K562 (cell line): ENCODE measurements around the gene C4orf36. TPM values are rescaled to one million over a fixed set of nuclear protein-coding genes. Genes with fewer than 3 reads are reported as not detected.

ENCODE experiments used
- ERF ChIP-seq: fragments of 450-650 bp; formaldehyde crosslinking; IDR thresholded peaks from 2 replicates; pipeline ENCODE4 v1.4.0; 2020; ENCODE audit warnings: mild to moderate bottlenecking, mixed read lengths
- GABPB2 ChIP-seq: fragments of 250-450 bp; sonication (Bioruptor Pico); conservative IDR thresholded peaks from 2 replicates; pipeline ENCODE4 v1.5.1; 2021; ENCODE audit warnings: mild to moderate bottlenecking
- MAX ChIP-seq: sonication (generic); formaldehyde crosslinking; IDR thresholded peaks from 2 replicates; pipeline ENCODE4 v1.9.0; 2022; ENCODE audit warnings: mild to moderate bottlenecking, missing genetic modification reagents
- NFE2L1 ChIP-seq: fragments of 450-650 bp; IDR thresholded peaks from 2 replicates; pipeline ENCODE4 v1.6.1; 2016; ENCODE audit warnings: missing genetic modification characterization, low read depth, mild to moderate bottlenecking, missing compliant biosample characterization, moderate library complexity, borderline replicate concordance
- NRF1 ChIP-seq, 2 experiments: fragments of 450-650 bp; IDR thresholded peaks in 1 of 2; conservative IDR thresholded peaks in 1 of 2; 2 replicates each; pipeline ENCODE4 v1.6.1; 2014; ENCODE audit warnings: mild to moderate bottlenecking in 2 of 2
- RCOR1 ChIP-seq, 2 experiments: IDR thresholded peaks; 2 replicates each; pipeline ENCODE4 v1.6.1; 2012; ENCODE audit warnings: low read depth in 2 of 2, low read length in 2 of 2, borderline replicate concordance in 1 of 2, improper control_type of control experiment in 1 of 2
- THRAP3 ChIP-seq: fragments of 450-650 bp; IDR thresholded peaks from 2 replicates; pipeline ENCODE4 v1.6.1; 2016; ENCODE audit warnings: mild to moderate bottlenecking, inconsistent platforms, borderline replicate concordance
- TOE1 ChIP-seq, 2 experiments: fragments of 450-650 bp in 1 of 2; sonication (generic) in 1 of 2; formaldehyde crosslinking in 1 of 2; IDR thresholded peaks; 2 replicates each; pipeline versions ENCODE4 v1.7.1 to v1.8.0; 2016 to 2022; ENCODE audit warnings: borderline replicate concordance in 2 of 2, mild to moderate bottlenecking in 2 of 2, antibody characterized with exemption in 1 of 2, inconsistent platforms in 1 of 2, low read depth in 1 of 2, missing genetic modification reagents in 1 of 2, moderate library complexity in 1 of 2
- ZBTB1 ChIP-seq: sonication (generic); formaldehyde crosslinking; IDR thresholded peaks from 2 replicates; pipeline ENCODE4 v1.8.1; 2023; ENCODE audit warnings: missing genetic modification reagents, low read depth, mild to moderate bottlenecking, borderline replicate concordance
- ZBTB33 ChIP-seq: sonication (generic); formaldehyde crosslinking; IDR thresholded peaks from 2 replicates; pipeline ENCODE4 v1.8.1; 2023; ENCODE audit warnings: mild to moderate bottlenecking, missing genetic modification reagents
- ZNF592 ChIP-seq: fragments of 450-650 bp; IDR thresholded peaks from 2 replicates; pipeline ENCODE4 v1.6.1; 2017; ENCODE audit warnings: antibody characterized with exemption, mild to moderate bottlenecking
- polyA plus RNA-seq, 8 experiments: library from polyadenylated mRNA; depleted of rRNA in 4 of 8; stranded (reverse) in 5 of 8; unstranded in 3 of 8; fragments of >200 nt; fragmentation: Nextera tagmentation in 2 of 8; fragmentation: Illumina TruSeq in 1 of 8; extraction: Ambion mirVana in 2 of 8; extraction: Trizol in 1 of 8; gene quantifications; 2 replicates each; pipeline versions ENCODE4 v1.2.1 to v1.2.3, GENCODE V29; 2011 to 2014; ENCODE audit warnings: inconsistent platforms in 1 of 8, missing spikeins in 1 of 8
- total RNA-seq, 7 experiments: library from RNA; depleted of rRNA in 6 of 7; stranded (reverse); fragments of >200 nt in 6 of 7; fragmentation: Illumina TruSeq in 2 of 7; extraction: Trizol in 2 of 7; gene quantifications; 2 replicates each; pipeline versions ENCODE4 v1.2.1 to v1.2.3, GENCODE V29; 2011 to 2021; ENCODE audit warnings: low replicate concordance in 1 of 7

Gene C4orf36
- total and polyA plus RNA-seq, 9 of the 15 experiments (the other 6 are each of a cell fraction or from before 2014, with no cell fraction given): 0.14 to 0.45 (median 0.20) TPM; not detected in 5

GRCh38 chr4:86891762-86892635 is at the start of gene C4orf36 (continued):
- TF ChIP-seq ZNF592: no peak; the same call in 1 of the 2 replicates
- no peak for TF ChIP-seq TOE1 (IDR thresholded peaks at IDR 0.05; ENCODE audit: borderline replicate concordance)
- TF ChIP-seq TOE1 (CRISPR knock-in tag; IDR thresholded peaks at IDR 0.05; ENCODE audit: borderline replicate concordance, low read depth): no peak
- no peak for TF ChIP-seq ERF (CRISPR knock-in tag)
- no peak for TF ChIP-seq NFE2L1 (tag)
- peak; percentile 86 for TF ChIP-seq ZBTB1 (CRISPR knock-in tag)
- TF ChIP-seq ZBTB33 (CRISPR knock-in tag): peak; percentile 67
- TF ChIP-seq MAX (CRISPR knock-in tag): peak; percentile 96
- peak in 1 of 2 experiments; percentile 58; a peak in 2 of 4 replicates for TF ChIP-seq NRF1 (conservative IDR thresholded peaks at IDR 0.05 in 1 of 2, IDR thresholded peaks at IDR 0.05 in 1 of 2)
- TF ChIP-seq GABPB2: no peak
- no peak for TF ChIP-seq THRAP3
- no peak for TF ChIP-seq RCOR1 (IDR thresholded peaks at IDR 0.05; ENCODE audit: borderline replicate concordance in 1 of 2, low read depth in 2 of 2, low read length in 2 of 2)
